ENCODE data around the gene ASCC1.
"Not testable (repeated sequence)": the region's sequence is repeated elsewhere in the genome, so short reads cannot be mapped to it uniquely, and the experiment has no call there.

ASCC1 gene

GRCh38 chr10:72218726-72219125 is 2.6 kb upstream of the ASCC1 start:
- no peak for TF ChIP-seq CTCF (IDR thresholded peaks at IDR 0.05; ENCODE audit: insufficient read depth, missing control alignments)
- no peak for DNase-seq (ENCODE audit: insufficient read length, low spot score)
- FAIRE-seq = no peak

- no peak for TF ChIP-seq CTCF (IDR thresholded peaks at IDR 0.05; ENCODE audit: insufficient read depth, missing control alignments)
- FAIRE-seq = no peak
- DNase-seq (ENCODE audit: insufficient read length, low spot score) = no peak
Measured at GRCh38 chr10:72218325-72218724, 2.2 kb upstream of the ASCC1 start.

- DNase-seq (ENCODE audit: insufficient read length, low spot score); FAIRE-seq: not testable (repeated sequence)
Measured at GRCh38 chr10:72211832-72212231, 4.2 kb downstream of the ASCC1 start.

GRCh38 chr10:72211381-72211780 is 4.7 kb downstream of the ASCC1 start:
- not testable (repeated sequence) for DNase-seq (ENCODE audit: insufficient read length, low spot score); FAIRE-seq

GRCh38 chr10:72208526-72208925 is 7.5 kb downstream of the ASCC1 start:
- not testable (repeated sequence) for DNase-seq (ENCODE audit: insufficient read length, low spot score); FAIRE-seq

- FAIRE-seq (no peak), DNase-seq (ENCODE audit: insufficient read length, low spot score) (no peak)
- TF ChIP-seq CTCF (IDR thresholded peaks at IDR 0.05; ENCODE audit: insufficient read depth, missing control alignments) = no peak
Measured at GRCh38 chr10:72206511-72207229, 9.4 kb downstream of the ASCC1 start.

- TF ChIP-seq CTCF (IDR thresholded peaks at IDR 0.05; ENCODE audit: insufficient read depth, missing control alignments) = no peak
- DNase-seq (ENCODE audit: insufficient read length, low spot score) (no peak), FAIRE-seq (no peak)
Measured at GRCh38 chr10:72204724-72205123, 11.4 kb downstream of the ASCC1 start.

GRCh38 chr10:72204296-72204695 is 11.8 kb downstream of the ASCC1 start:
- TF ChIP-seq CTCF (IDR thresholded peaks at IDR 0.05; ENCODE audit: insufficient read depth, missing control alignments) = no peak
- FAIRE-seq = no peak
- no peak for DNase-seq (ENCODE audit: insufficient read length, low spot score)

- DNase-seq (ENCODE audit: insufficient read length, low spot score) (no peak), FAIRE-seq (no peak)
- TF ChIP-seq CTCF (IDR thresholded peaks at IDR 0.05; ENCODE audit: insufficient read depth, missing control alignments) = no peak
Measured at GRCh38 chr10:72201293-72201692, 14.8 kb downstream of the ASCC1 start.
